CD4-positive, alpha-beta T cell treated with Interleukin-6 for 4 hours (primary cell): ENCODE data around the gene MAP1B.

Source experiments
- DNase-seq: peaks from one replicate; pipeline ENCODE4 v3.0.0-alpha.2; 2020; ENCODE audit warnings: mixed read lengths

MAP1B gene

GRCh38 chr5:72199681-72200080 lies 92.4 kb downstream of the MAP1B start:
- DNase-seq = no peak

GRCh38 chr5:72202331-72202825 lies 95.1 kb downstream of the MAP1B start:
- DNase-seq = no peak

GRCh38 chr5:72203251-72203845 lies 96.1 kb downstream of the MAP1B start:
- no peak for DNase-seq

- no peak for DNase-seq
These were observed 97.7 kb downstream of the MAP1B start for GRCh38 chr5:72204946-72205345.

- DNase-seq = no peak
These were observed 98.2 kb downstream of the MAP1B start for GRCh38 chr5:72205431-72206009.

GRCh38 chr5:72206160-72206559 lies 98.9 kb downstream of the MAP1B start:
- DNase-seq = no peak

GRCh38 chr5:72206994-72207393 lies 99.7 kb downstream of the MAP1B start:
- DNase-seq = no peak

GRCh38 chr5:72208324-72208926 lies 101.2 kb downstream of the MAP1B start:
- DNase-seq = no peak

GRCh38 chr5:72209147-72210115 lies 102.2 kb downstream of the MAP1B start:
- no peak for DNase-seq

- no peak for DNase-seq
These were observed 103.8 kb downstream of the MAP1B start for GRCh38 chr5:72210888-72211678.

GRCh38 chr5:72212171-72212570 lies 104.9 kb downstream of the MAP1B start:
- DNase-seq = no peak

- DNase-seq = no peak
These were observed 106.2 kb downstream of the MAP1B start for GRCh38 chr5:72213482-72213881.

- DNase-seq = no peak
These were observed 106.9 kb downstream of the MAP1B start for GRCh38 chr5:72214168-72214567.

- no peak for DNase-seq
These were observed 109.5 kb downstream of the MAP1B start for GRCh38 chr5:72216756-72217155.

- DNase-seq = no peak
These were observed 113.8 kb downstream of the MAP1B start for GRCh38 chr5:72221099-72221498.

- DNase-seq = no peak
These were observed 114.3 kb downstream of the MAP1B start for GRCh38 chr5:72221541-72221940.

GRCh38 chr5:72222521-72222920 lies 115.2 kb downstream of the MAP1B start:
- no peak for DNase-seq

- DNase-seq = no peak
These were observed 116.1 kb downstream of the MAP1B start for GRCh38 chr5:72223371-72223770.

- no peak for DNase-seq
These were observed 117.7 kb downstream of the MAP1B start for GRCh38 chr5:72224946-72225463.

- no peak for DNase-seq
These were observed 118.5 kb downstream of the MAP1B start for GRCh38 chr5:72225741-72226140.

GRCh38 chr5:72226950-72227349 lies 119.7 kb downstream of the MAP1B start:
- DNase-seq = no peak

GRCh38 chr5:72228960-72229359 lies 121.7 kb downstream of the MAP1B start:
- no peak for DNase-seq
